Testis (tissue), 3 donors: ENCODE measurements around the gene ARHGEF38. TPM values are rescaled to one million over a fixed set of nuclear protein-coding genes. Genes with fewer than 3 reads are reported as not detected.
A peak's percentile ranks its signal among the peaks of the same experiment; 100 is the strongest.

ENCODE experiments used
- DNase-seq: peaks from one replicate; pipeline ENCODE4 v3.0.0-alpha.2; 2019
- H3K27ac ChIP-seq, 2 donors: fragments of 200-600 bp; sonication (generic); one replicate each; pipeline ENCODE4 v1.5.1; 2019
- H3K27me3 ChIP-seq: fragments of 200-600 bp; sonication (generic); one replicate; pipeline ENCODE4 v1.5.1; 2019
- H3K36me3 ChIP-seq: fragments of 200-600 bp; sonication (generic); one replicate; pipeline ENCODE4 v1.5.1; 2017; ENCODE audit warnings: low read depth; ENCODE audit errors: missing control alignments
- H3K4me1 ChIP-seq: fragments of 200-600 bp; sonication (generic); one replicate; pipeline ENCODE4 v1.5.1; 2019
- H3K4me3 ChIP-seq, 2 donors: fragments of 200-600 bp; sonication (generic); one replicate each; pipeline ENCODE4 v1.5.1; 2017 to 2019
- H3K9me3 ChIP-seq: fragments of 200-600 bp; sonication (generic); one replicate; pipeline ENCODE4 v1.5.1; 2017
- CTCF ChIP-seq, 3 experiments: fragments of 450-650 bp in 2 of 3; fragments of 200-600 bp in 1 of 3; sonication (generic) in 1 of 3; IDR thresholded peaks; one replicate each; pipeline ENCODE4 v1.5.1; 2016 to 2019; ENCODE audit warnings: antibody characterized with exemption in 3 of 3, mild to moderate bottlenecking in 2 of 3, moderate library complexity in 1 of 3
- POLR2A ChIP-seq: fragments of 450-650 bp; IDR thresholded peaks from one replicate; pipeline ENCODE4 v1.6.1; 2017; ENCODE audit warnings: antibody characterized with exemption, mild to moderate bottlenecking, moderate library complexity
- WGBS, 2 donors: methylation state at CpG; one replicate each; pipeline ENCODE4 v1.1.5; 2018; 5-methylcytosine and 5-hydroxymethylcytosine counted together
- intact Hi-C: fragments of 100-400 bp; cut with DNase I; formaldehyde crosslinking; loops from one replicate; pipeline ENCODE4 v1.15.1; 2023; ENCODE audit warnings: low total_unique reads
- polyA plus RNA-seq: library from polyadenylated mRNA; stranded (reverse); fragments of 350-450 nt; fragmentation: Illumina TruSeq; extraction: RNeasy Lipid Tissue Mini Kit (QIAGEN cat#74804); gene quantifications from one replicate; pipeline ENCODE4 v1.2.3, GENCODE V29; 2014; ENCODE audit warnings: low read depth, low replicate concordance; ENCODE audit not compliant: insufficient read depth
- total RNA-seq, 2 donors: library from RNA; depleted of rRNA; stranded (reverse); fragments of >200 nt; gene quantifications; one replicate each; pipeline ENCODE4 v1.2.3, GENCODE V29; 2016

The ARHGEF38 gene
- total and polyA plus RNA-seq, 3 donors from 2014 or later: 0.08 to 2.2 (median 0.86) TPM

GRCh38 chr4:105632599-105632998, 80.2 kb downstream of the ARHGEF38 start:
- no peaks in the 10 kb centered on the region for H3K27me3 ChIP-seq
- WGBS, 2 donors: 89 to 96% methylated on average over 3 of the region's 3 CpGs
- DNase-seq: no peak
- no peaks in the 10 kb centered on the region for H3K9me3 ChIP-seq
- intact Hi-C loops: no loop called here
- no peak for TF ChIP-seq CTCF (IDR thresholded peaks at IDR 0.05)
- no peak for TF ChIP-seq POLR2A
- H3K4me3 ChIP-seq: no peak overlapping the region
- no peaks in the 10 kb centered on the region for H3K36me3 ChIP-seq
- no peak overlapping the region for H3K27ac ChIP-seq
- H3K4me1 ChIP-seq: peaks cover 7% of the 10 kb centered on the region

GRCh38 chr4:105633241-105633640, 80.8 kb downstream of the ARHGEF38 start:
- intact Hi-C loops: no loop called here
- Histone ChIP-seq H3K4me3 (no peak overlapping the region), H3K4me1 (peaks cover 13% of the 10 kb centered on the region), H3K9me3 (no peaks in the 10 kb centered on the region), H3K27me3 (no peaks in the 10 kb centered on the region), H3K27ac (no peak overlapping the region), H3K36me3 (no peaks in the 10 kb centered on the region)
- WGBS, 2 donors: 80 to 89% methylated on average over 3 of the region's 3 CpGs
- TF ChIP-seq CTCF (IDR thresholded peaks at IDR 0.05): no peak
- no peak for TF ChIP-seq POLR2A
- DNase-seq: no peak

- no peak for DNase-seq
- H3K36me3 ChIP-seq: no peaks in the 10 kb centered on the region
- no peaks in the 10 kb centered on the region for H3K27me3 ChIP-seq
- H3K4me1 ChIP-seq: peaks cover 13% of the 10 kb centered on the region
- intact Hi-C loops: no loop called here
- no peak for TF ChIP-seq POLR2A
- TF ChIP-seq CTCF (IDR thresholded peaks at IDR 0.05): no peak
- H3K4me3 ChIP-seq: no peak overlapping the region
- no peak overlapping the region for H3K27ac ChIP-seq
- H3K9me3 ChIP-seq: no peaks in the 10 kb centered on the region
- 26 to 53% methylated on average over 1 of the region's 1 CpG for WGBS, 2 donors
Measured at GRCh38 chr4:105634402-105635080, 82.1 kb downstream of the ARHGEF38 start.

GRCh38 chr4:105637408-105638176, 85.2 kb downstream of the ARHGEF38 start:
- Histone ChIP-seq H3K27ac (no peak overlapping the region), H3K4me1 (peaks cover 13% of the 10 kb centered on the region), H3K27me3 (no peaks in the 10 kb centered on the region), H3K4me3 (no peak overlapping the region), H3K36me3 (no peaks in the 10 kb centered on the region), H3K9me3 (no peaks in the 10 kb centered on the region)
- intact Hi-C loops: no loop called here
- WGBS, 2 donors: 39% methylated on average over 4 of the region's 4 CpGs
- peak; percentile 73 for DNase-seq
- no peak for TF ChIP-seq POLR2A
- no peak for TF ChIP-seq CTCF (IDR thresholded peaks at IDR 0.05)
